ENCODE data around the gene ADAM19.

ADAM19 gene

DNA sequence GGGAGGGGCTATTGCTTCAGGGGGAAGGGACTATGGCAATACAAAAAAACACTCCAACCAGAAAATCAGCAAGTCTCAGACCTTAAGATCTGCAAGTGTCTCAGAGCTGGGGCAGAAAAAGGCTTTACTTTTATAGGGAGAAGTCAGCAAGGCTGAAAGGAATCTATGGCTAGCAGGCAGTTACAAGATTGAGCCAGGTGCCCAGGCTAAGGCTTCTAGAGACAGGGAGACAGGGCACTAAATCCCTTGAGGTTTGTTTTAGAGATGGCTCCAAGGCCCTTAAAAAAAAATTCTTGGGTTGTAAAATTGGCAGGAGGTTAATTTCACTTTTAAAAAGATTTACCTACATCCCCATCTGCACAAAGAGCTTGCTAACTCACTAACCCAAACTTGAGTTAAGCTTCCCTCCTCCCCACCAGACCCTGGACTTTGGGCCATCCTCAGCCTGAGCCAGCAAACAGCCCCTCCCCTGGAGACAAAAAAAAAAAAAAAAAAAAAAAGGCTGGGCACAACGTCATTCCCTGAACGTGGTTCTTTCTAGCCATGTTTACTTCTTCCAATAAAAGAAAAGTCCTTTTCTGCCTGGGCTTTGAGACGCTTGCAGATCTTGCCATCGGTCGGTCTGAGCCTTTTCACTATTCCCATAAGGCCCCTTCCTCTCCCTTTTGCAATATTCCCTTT, 97.6 kb downstream of the ADAM19 start:
- DNase-seq (ENCODE audit: low read depth), result no peak
- no peak overlapping the region for H3K4me3 ChIP-seq (ENCODE audit: low read depth, low read length)
- no peak for TF ChIP-seq CTCF (IDR thresholded peaks at IDR 0.05; ENCODE audit: insufficient read depth, low read depth, low read length, missing control alignments)

DNA sequence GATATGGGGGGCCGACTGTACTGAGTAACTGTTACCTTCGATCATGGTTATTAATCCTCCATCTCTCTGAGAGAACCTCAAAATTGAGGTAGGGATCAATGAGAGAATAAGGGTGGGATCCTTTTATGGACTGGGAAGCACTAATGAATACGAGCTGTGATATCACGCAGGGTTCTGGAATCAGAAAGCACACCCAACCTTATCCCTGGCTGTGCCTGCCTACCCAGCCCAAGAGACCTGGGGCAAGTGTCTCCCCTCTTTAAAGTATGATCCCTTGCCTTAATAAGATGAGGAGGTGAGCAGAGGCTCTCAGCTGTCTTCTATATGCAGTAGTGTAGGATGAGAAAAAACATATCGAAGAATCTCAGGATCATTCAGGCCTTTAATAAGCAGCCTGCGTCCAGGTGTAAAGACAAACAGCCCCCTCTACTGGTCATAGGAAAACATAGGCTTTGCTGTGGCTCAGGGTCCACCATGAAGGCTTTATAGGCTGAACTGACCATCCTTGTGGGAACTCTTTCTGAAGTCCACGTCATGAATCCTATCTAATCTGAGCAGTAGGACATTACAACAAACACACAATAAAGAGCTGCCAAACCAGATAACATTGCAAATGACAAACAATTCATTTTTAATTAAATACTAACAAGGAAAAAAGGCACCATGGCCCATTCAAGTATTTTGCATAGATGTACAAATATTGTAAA, 98.7 kb downstream of the ADAM19 start:
- TF ChIP-seq CTCF (IDR thresholded peaks at IDR 0.05; ENCODE audit: insufficient read depth, low read depth, low read length, missing control alignments), result peak; percentile 71
- DNase-seq (ENCODE audit: low read depth), result peak; percentile 70

GRCh38 chr5:157475432-157475831, 100.1 kb downstream of the ADAM19 start:
- H3K4me3 ChIP-seq (ENCODE audit: low read depth, low read length), result no peak overlapping the region
- TF ChIP-seq CTCF (IDR thresholded peaks at IDR 0.05; ENCODE audit: insufficient read depth, low read depth, low read length, missing control alignments), result no peak
- DNase-seq (ENCODE audit: low read depth), result no peak

More for the DNA sequence above, 98.7 kb downstream of the ADAM19 start:
- no peak overlapping the region for H3K4me3 ChIP-seq (ENCODE audit: low read depth, low read length)

DNA sequence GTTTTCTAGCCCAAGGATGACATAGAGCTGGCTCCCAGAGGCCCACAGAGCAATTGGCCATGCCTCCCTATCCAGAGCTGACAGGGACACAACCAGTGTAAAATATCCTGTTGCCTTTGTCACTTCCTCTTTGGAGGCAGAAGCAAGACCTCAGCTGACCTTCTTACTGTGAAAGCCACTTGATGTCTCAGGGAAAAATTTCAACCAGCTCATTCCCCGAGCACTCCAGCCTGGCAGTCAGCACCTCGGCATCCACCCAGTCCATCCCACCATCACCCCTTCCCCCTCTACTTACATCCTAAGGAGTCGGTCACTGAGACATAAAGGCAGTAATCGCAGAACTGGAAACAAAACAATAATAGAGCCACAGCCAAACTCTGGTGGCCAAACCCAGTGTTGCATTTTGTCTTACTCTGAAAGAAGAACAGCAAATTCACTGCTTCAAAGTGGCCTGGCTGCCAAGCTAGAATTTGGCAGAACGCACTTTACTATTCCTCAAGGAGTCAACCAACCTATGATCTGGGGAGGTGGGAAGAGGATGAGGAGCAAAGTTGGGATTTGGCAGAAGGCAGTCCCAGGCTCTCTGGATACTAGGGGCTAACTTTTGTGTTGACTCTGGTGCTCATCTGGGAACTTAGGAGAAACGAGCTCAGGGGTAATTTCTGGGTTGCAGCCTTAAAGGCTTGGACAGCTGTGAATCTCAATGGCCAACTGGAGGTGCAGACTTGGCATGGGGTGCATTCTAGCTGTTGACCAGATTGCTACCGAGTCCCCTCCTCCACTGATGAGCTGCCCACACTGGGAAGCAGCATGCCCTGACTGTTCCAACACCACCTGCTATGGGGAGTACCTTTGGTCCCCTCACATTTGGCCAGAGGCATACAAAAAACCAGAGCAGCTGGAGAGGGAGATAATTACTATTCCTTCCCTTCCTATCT, 101.9 kb downstream of the ADAM19 start:
- H3K4me3 ChIP-seq (ENCODE audit: low read depth, low read length), result no peak overlapping the region
- TF ChIP-seq CTCF (IDR thresholded peaks at IDR 0.05; ENCODE audit: insufficient read depth, low read depth, low read length, missing control alignments), result no peak
- no peak for DNase-seq (ENCODE audit: low read depth)

GRCh38 chr5:157471709-157472108, 103.9 kb downstream of the ADAM19 start:
- DNase-seq (ENCODE audit: low read depth), result peak; percentile 65
- H3K4me3 ChIP-seq (ENCODE audit: low read depth, low read length), result no peak overlapping the region
- TF ChIP-seq CTCF (IDR thresholded peaks at IDR 0.05; ENCODE audit: insufficient read depth, low read depth, low read length, missing control alignments), result peak; percentile 62

DNA sequence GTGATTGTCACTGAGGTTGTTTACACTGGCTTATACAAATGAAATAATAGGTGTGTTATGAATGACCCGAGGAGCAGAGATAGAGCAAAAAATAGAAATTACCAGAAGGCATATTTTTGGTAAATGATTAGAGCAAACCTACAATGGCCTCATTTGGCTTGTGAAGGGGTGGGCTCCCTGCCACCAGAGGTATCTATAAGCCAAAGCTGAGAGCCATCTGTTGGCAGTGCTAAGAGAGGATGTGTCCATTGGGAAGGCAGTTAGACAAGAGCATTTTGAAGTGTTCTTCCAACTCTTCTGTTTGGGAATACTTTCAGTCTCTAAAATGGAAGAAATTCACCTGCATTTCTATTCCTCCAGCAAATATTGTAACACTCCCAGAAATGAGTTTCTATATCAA, 104.9 kb downstream of the ADAM19 start:
- no peak for DNase-seq (ENCODE audit: low read depth)
- no peak for TF ChIP-seq CTCF (IDR thresholded peaks at IDR 0.05; ENCODE audit: insufficient read depth, low read depth, low read length, missing control alignments)
- H3K4me3 ChIP-seq (ENCODE audit: low read depth, low read length), result no peak overlapping the region
